ENCODE data around the gene DNASE1L2. TPM values are rescaled to one million over a fixed set of nuclear protein-coding genes. Genes with fewer than 3 reads are reported as not detected.

The DNASE1L2 gene
- total RNA-seq, 2 experiments from 2014 or later: 0.33 to 0.62 TPM

DNA sequence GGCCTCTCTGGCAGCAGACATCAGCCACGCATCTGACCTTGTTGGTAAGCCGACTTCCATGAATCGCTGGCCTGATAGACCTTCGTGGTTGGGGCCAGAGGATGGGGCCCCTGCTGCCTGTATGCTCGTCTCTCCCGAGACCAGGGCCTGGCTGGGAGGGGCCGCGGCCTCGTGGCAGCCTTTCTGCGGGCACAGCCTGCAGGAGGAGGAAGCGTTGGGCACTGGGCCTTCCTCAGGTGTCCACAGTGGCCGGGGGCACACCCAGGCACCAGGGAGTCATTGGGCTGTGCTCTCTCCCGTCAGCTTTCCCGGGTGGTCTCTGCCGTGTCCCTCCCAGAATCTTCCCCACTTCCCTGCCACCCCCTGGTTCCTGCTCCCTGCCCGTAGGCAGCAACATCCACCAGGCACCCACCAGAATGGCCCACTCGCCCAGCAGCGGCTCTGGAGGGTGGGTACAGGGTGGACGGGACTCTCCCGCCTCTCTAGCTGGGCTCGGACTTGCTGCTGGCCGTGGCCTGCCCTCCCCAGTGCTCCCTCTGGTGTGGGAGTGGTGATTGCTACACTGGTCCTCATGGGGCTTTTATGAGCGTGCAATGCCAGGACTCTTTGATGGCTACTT is 6.5 kb upstream of the DNASE1L2 start:
- Mint-ChIP-seq H3K36me3 (ENCODE audit: low read depth) (peaks cover 17% of the 10 kb centered on the region), H3K4me3 (no peak overlapping the region), H3K4me1 (ENCODE audit: low read depth) (peaks cover 13% of the 10 kb centered on the region), H3K27me3 (ENCODE audit: low read depth) (no peaks in the 10 kb centered on the region), H3K9me3 (no peaks in the 10 kb centered on the region), H3K27ac (no peak overlapping the region)
- no peak for DNase-seq
- CTCF ChIA-PET: no interaction called here
- intact Hi-C loops (cut with micrococcal nuclease): no loop called here

DNA sequence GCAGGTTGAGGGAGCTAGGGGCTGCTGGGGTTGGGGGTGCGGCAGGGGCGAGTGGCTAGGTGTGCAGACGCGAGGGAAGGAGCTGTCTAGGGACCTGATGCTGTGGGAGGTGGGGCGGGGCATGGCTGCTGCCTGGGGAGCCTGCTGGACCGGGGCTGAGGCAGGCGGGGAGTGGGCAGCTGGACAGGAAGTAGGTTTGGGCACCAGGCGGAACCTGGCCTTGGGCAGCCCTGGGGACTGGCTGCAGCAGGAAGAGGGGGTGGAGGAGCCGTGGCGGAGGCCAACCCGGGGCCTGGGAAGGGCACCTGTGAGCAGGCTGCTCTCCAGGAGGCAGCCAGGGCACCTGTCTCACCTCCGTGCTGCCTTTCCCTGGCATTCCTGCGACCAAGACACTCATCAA is 5.9 kb upstream of the DNASE1L2 start:
- DNase-seq: no peak
- Mint-ChIP-seq H3K27ac (no peak overlapping the region), H3K27me3 (ENCODE audit: low read depth) (no peaks in the 10 kb centered on the region), H3K4me3 (no peak overlapping the region), H3K4me1 (ENCODE audit: low read depth) (peaks cover 8% of the 10 kb centered on the region), H3K9me3 (no peaks in the 10 kb centered on the region), H3K36me3 (ENCODE audit: low read depth) (peaks cover 19% of the 10 kb centered on the region)
- intact Hi-C loops (cut with micrococcal nuclease): no loop called here
- CTCF ChIA-PET: no interaction called here

DNA sequence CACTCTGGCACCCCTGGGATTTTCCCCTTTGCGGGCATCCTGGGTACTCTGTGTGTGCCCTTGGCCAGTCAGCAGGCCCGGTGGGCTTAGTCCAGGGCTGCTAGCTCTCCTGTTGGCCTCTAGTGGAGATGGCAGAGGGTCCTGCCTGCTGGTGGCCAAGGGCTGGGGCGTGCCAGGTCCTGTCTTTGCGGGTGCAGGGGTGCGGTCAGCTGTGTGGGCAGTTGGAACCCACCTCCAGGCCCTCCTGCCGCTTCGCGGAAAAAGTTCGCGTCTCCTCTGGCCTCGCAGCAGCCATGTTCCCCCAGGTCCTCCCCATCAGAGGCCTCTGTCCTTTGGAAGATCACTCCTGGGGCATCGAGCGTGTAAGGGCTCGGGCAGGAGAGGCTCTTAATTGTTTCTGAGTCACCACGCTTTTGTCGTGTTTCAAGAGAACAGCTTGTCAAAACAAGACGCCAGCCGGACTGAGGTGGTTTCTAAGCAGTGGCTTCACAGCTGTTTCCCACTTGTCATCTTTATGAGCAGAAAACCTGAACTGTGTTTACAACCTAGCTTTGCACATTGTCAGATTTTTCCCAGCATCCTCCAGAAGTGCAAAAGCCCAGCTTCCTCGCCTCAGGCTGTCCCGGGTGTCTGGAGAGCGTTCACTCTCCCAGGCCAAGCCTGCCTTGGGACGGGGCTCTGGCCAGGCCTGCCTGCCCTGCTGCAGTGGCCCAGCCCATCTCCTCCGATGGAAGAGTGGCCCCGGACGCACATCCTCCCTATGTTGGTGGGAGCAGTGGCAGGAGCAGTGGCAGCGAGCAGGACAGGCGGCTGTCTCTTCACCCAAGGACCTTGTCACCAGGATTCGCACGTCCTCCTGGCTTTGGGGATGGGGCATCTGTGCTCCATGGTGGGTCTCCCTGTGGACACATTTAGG is 5.0 kb upstream of the DNASE1L2 start:
- CTCF ChIA-PET: no interaction called here
- no peak overlapping the region for H3K27ac Mint-ChIP-seq
- peaks cover 22% of the 10 kb centered on the region for H3K36me3 Mint-ChIP-seq (ENCODE audit: low read depth)
- no peak for DNase-seq
- intact Hi-C loops (cut with micrococcal nuclease): no loop called here
- peaks cover 3% of the 10 kb centered on the region for H3K4me1 Mint-ChIP-seq (ENCODE audit: low read depth)
- H3K9me3 Mint-ChIP-seq: no peaks in the 10 kb centered on the region
- H3K4me3 Mint-ChIP-seq: no peak overlapping the region
- H3K27me3 Mint-ChIP-seq (ENCODE audit: low read depth): no peaks in the 10 kb centered on the region

DNA sequence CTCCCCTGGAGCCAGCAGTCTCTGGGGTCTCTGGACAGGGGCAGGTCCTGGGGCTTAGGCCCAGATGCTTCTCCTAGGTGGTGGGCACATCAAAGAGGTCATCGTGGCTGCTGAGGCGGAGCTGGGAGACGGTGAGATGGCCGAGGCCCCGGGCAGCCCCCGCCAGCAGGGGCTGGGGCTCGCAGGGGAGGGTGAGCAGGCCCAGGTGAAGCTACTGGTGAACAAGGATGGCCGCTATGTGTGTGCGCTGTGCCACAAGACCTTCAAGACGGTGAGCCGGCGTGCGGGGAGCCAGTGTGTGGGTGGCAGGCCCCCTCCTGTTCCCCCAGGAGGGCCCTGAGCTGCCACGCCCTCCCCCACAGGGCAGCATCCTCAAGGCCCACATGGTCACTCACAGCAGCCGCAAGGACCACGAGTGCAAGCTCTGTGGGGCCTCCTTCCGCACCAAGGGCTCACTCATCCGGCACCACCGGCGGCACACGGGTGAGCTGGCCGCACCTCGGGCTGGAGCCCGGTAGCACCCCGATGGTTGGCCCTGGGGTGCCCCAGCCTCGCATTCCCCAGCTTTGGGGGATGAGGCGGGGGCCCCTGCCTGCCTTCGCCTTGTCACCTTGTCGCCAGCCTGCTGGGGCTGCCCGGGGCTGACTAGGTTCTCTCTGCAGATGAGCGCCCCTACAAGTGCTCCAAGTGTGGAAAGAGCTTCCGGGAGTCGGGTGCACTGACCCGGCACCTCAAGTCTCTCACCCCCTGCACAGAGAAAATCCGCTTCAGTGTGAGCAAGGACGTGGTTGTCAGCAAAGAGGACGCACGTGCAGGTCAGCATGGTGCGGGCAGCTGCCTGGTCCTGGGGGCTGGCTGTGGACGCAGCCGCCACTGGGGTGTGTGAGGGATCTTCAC is 3.9 kb upstream of the DNASE1L2 start:
- intact Hi-C loops (cut with micrococcal nuclease): no loop called here
- Mint-ChIP-seq H3K4me1 (ENCODE audit: low read depth) (no peaks in the 10 kb centered on the region), H3K27me3 (ENCODE audit: low read depth) (no peaks in the 10 kb centered on the region), H3K36me3 (ENCODE audit: low read depth) (peaks cover 22% of the 10 kb centered on the region), H3K4me3 (no peak overlapping the region), H3K27ac (no peak overlapping the region), H3K9me3 (no peaks in the 10 kb centered on the region)
- no peak for DNase-seq
- CTCF ChIA-PET: no interaction called here

DNA sequence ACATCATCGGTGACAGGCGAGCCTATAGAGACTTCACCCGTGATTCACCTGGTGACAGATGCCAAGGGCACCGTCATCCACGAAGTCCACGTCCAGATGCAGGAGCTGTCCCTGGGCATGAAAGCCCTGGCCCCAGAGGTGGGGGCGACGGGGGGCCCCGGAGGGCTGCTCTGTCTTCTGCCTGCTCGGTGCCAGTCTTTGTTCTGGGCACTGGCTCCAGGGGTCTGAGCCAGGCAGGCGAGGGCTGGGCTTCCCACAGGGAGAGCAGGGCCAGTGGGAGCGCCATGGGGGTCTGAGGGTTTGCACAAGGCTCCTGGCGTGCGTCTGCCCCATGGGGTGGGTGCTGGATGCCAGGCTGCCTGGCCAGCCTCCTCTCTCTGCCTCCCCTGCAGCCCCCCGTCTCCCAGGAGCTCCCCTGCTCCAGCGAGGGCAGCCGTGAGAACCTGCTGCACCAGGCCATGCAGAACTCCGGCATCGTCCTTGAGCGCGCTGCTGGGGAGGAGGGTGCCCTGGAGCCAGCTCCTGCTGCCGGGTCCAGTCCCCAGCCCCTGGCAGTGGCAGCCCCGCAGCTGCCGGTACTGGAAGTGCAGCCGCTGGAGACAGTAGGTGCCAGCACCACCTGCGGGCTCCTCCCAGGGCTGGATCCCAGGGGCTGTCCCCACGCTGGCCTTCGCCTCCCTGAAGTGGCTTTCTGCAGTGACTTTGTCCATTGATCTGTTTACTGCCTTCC is 3.0 kb upstream of the DNASE1L2 start:
- H3K4me1 Mint-ChIP-seq (ENCODE audit: low read depth): no peaks in the 10 kb centered on the region
- DNase-seq: no peak
- intact Hi-C loops (cut with micrococcal nuclease): no loop called here
- no peaks in the 10 kb centered on the region for H3K27me3 Mint-ChIP-seq (ENCODE audit: low read depth)
- H3K36me3 Mint-ChIP-seq (ENCODE audit: low read depth): peaks cover 22% of the 10 kb centered on the region
- CTCF ChIA-PET: no interaction called here
- no peak overlapping the region for H3K4me3 Mint-ChIP-seq
- H3K9me3 Mint-ChIP-seq: no peaks in the 10 kb centered on the region
- H3K27ac Mint-ChIP-seq: no peak overlapping the region

DNA sequence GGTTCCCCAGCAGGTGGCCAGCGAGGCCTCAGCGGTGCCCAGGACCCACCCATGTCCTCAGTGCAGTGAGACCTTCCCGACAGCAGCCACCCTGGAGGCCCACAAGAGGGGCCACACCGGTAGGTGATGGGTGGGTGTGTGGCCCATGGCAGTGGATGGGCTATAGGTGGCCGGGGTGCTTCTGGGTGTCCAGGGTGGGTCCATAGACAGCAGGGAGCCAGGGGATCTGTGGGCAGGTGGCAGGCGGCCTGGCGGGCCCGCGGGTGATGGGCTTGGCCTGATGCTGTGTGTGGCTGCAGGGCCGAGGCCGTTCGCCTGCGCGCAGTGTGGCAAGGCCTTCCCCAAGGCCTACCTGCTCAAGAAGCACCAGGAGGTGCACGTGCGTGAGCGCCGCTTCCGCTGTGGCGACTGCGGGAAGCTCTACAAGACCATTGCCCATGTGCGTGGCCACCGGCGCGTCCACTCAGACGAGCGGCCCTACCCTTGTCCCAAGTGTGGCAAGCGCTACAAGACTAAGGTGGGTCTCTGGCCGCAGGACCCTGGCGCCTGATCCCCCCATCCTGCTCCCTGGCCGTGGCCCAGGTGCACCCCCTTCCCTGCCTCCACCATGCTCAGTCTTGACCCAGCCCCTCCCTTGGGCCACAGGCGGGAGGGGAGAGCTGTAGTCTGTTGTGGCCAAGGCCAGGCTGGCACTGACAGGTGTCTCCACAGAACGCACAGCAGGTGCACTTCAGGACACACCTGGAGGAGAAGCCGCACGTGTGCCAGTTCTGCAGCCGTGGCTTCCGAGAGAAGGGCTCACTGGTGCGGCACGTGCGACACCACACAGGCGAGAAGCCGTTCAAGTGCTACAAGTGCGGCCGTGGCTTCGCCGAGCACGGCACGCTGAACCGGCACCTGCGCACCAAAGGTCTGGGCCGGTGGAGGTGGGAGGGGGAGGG is 2.1 kb upstream of the DNASE1L2 start:
- Mint-ChIP-seq H3K4me1 (ENCODE audit: low read depth) (no peaks in the 10 kb centered on the region), H3K36me3 (ENCODE audit: low read depth) (peaks cover 22% of the 10 kb centered on the region), H3K27me3 (ENCODE audit: low read depth) (no peaks in the 10 kb centered on the region), H3K4me3 (no peak overlapping the region), H3K9me3 (no peaks in the 10 kb centered on the region), H3K27ac (no peak overlapping the region)
- intact Hi-C loops (cut with micrococcal nuclease): no loop called here
- DNase-seq: no peak
- CTCF ChIA-PET: no interaction called here

DNA sequence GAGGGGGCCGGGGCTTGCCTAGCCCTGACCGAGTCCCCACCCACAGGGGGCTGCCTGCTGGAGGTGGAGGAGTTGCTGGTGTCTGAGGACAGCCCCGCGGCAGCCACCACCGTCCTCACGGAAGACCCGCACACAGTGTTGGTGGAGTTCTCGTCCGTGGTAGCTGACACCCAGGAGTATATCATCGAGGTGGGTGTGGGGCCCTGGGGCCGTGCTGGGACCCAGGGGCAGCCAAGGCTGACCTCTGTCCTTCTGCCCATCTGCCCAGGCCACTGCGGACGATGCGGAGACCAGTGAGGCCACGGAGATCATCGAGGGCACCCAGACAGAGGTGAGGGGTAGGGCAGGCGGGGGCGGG is 1.5 kb upstream of the DNASE1L2 start:
- H3K27ac Mint-ChIP-seq: no peak overlapping the region
- no peak overlapping the region for H3K4me3 Mint-ChIP-seq
- no peaks in the 10 kb centered on the region for H3K4me1 Mint-ChIP-seq (ENCODE audit: low read depth)
- H3K27me3 Mint-ChIP-seq (ENCODE audit: low read depth): no peaks in the 10 kb centered on the region
- H3K9me3 Mint-ChIP-seq: no peaks in the 10 kb centered on the region
- intact Hi-C loops (cut with micrococcal nuclease): no loop called here
- CTCF ChIA-PET: no interaction called here
- peaks cover 18% of the 10 kb centered on the region for H3K36me3 Mint-ChIP-seq (ENCODE audit: low read depth)
- DNase-seq: no peak

DNA sequence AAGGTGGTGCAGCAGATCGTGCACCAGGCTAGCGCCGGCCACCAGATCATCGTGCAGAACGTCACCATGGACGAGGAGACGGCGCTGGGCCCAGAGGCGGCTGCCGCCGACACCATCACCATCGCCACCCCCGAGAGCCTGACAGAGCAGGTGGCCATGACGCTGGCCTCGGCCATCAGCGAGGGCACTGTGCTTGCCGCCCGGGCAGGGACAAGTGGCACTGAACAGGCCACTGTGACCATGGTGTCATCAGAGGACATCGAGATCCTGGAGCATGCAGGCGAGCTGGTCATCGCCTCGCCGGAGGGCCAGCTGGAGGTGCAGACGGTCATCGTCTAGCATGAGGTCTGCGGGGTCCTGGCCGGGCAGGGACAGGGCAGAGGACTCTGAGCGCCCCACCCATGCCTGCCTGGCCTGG is 1.0 kb upstream of the DNASE1L2 start:
- Mint-ChIP-seq H3K27ac (no peak overlapping the region), H3K4me3 (no peak overlapping the region), H3K27me3 (ENCODE audit: low read depth) (no peaks in the 10 kb centered on the region), H3K9me3 (no peaks in the 10 kb centered on the region), H3K4me1 (ENCODE audit: low read depth) (no peaks in the 10 kb centered on the region), H3K36me3 (ENCODE audit: low read depth) (peaks cover 15% of the 10 kb centered on the region)
- DNase-seq: no peak
- intact Hi-C loops (cut with micrococcal nuclease): no loop called here
- CTCF ChIA-PET: no interaction called here

DNA sequence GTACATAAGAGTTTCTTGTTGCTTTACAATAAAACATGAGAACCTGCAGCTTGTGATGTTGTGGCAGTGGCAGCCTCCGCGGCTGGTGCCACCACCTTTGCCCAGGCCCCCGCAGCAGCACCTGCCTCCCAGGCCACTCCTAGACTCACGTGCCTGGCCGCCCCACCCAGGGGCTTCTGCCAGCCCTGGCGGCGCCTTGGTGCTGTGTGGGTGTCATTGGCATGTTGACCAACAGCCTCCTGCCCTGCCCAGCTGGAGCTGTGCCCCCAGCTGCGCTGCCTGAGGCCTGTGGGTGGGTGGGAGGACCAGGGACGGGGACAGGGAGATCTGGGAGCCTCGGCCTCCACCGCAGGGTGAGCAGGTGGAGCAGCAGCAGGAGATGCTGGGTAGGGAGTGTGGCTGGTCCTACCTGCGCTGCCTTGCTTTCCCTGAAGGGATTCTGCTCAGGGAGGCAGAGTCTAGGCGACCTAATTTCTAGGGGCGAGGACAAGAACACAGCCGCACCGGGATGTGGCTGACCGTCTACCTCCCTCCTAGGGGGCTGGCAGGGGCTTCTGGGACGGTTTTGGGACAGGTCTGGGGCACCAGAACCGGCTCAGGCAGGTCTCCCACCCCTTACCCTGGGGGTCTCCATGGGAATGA is 428 bp upstream of the DNASE1L2 start:
- no peak for DNase-seq
- CTCF ChIA-PET: no interaction called here
- intact Hi-C loops (cut with micrococcal nuclease): no loop called here
- H3K36me3 Mint-ChIP-seq (ENCODE audit: low read depth): peaks cover 15% of the 10 kb centered on the region
- no peak overlapping the region for H3K4me3 Mint-ChIP-seq
- no peaks in the 10 kb centered on the region for H3K9me3 Mint-ChIP-seq
- no peaks in the 10 kb centered on the region for H3K27me3 Mint-ChIP-seq (ENCODE audit: low read depth)
- H3K27ac Mint-ChIP-seq: no peak overlapping the region
- H3K4me1 Mint-ChIP-seq (ENCODE audit: low read depth): no peaks in the 10 kb centered on the region

DNA sequence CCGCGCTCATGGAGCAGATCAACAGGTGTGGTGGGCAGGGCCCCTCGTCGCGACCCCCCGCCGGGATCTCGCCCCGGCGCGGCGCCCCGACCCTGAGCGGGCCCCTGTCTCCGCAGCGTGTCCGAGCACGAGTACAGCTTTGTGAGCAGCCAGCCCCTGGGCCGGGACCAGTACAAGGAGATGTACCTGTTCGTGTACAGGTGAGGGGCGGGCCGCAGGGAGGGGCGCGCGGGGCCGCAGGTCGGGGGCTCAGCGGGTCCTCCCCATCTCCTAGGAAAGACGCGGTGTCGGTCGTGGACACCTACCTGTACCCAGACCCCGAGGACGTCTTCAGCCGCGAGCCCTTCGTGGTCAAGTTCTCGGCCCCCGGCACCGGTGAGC is 848 bp downstream of the DNASE1L2 start:
- H3K36me3 Mint-ChIP-seq (ENCODE audit: low read depth): peaks cover 9% of the 10 kb centered on the region
- CTCF ChIA-PET: no interaction called here
- DNase-seq: no peak
- H3K27ac Mint-ChIP-seq: no peak overlapping the region
- intact Hi-C loops (cut with micrococcal nuclease): no loop called here
- H3K27me3 Mint-ChIP-seq (ENCODE audit: low read depth): no peaks in the 10 kb centered on the region
- no peaks in the 10 kb centered on the region for H3K9me3 Mint-ChIP-seq
- no peak overlapping the region for H3K4me3 Mint-ChIP-seq
- no peaks in the 10 kb centered on the region for H3K4me1 Mint-ChIP-seq (ENCODE audit: low read depth)

DNA sequence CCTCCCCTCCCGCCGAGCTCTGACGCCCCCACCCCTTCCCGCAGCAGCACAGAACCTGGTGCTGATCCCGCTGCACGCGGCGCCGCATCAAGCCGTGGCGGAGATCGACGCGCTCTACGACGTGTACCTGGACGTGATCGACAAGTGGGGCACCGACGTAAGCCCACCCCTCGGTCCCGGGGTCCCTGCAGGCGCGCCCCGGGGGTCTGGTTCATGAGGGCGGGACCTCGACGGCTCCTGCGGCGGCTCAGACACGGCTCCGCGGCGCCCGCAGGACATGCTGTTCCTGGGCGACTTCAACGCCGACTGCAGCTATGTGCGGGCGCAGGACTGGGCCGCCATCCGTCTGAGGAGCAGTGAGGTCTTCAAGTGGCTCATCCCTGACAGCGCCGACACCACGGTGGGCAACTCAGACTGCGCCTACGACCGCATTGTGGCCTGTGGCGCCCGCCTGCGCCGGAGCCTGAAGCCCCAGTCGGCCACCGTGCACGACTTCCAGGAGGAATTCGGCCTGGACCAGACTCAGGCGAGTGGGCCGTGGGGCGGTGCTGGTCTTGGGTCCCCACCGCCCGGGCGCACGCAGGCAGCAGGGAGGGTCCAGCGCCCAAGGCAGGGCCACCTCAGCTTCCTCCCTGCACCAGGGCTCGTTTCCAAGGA is 1.4 kb downstream of the DNASE1L2 start:
- Mint-ChIP-seq H3K4me3 (no peak overlapping the region), H3K9me3 (no peaks in the 10 kb centered on the region), H3K4me1 (ENCODE audit: low read depth) (no peaks in the 10 kb centered on the region), H3K36me3 (ENCODE audit: low read depth) (peaks cover 11% of the 10 kb centered on the region), H3K27ac (no peak overlapping the region), H3K27me3 (ENCODE audit: low read depth) (no peaks in the 10 kb centered on the region)
- CTCF ChIA-PET: no interaction called here
- intact Hi-C loops (cut with micrococcal nuclease): no loop called here
- DNase-seq: no peak
